Activated naive CD4-positive, alpha-beta T cell treated with Interleukin-2 at 50 U/mL for 16 hours (primary cell): Measurements from ENCODE around the gene FAIM2.

Experiments used
- DNase-seq: peaks from one replicate; pipeline ENCODE4 v3.0.0-alpha.2; 2020

Gene FAIM2

GRCh38 chr12:49818241-49818895 is 85.3 kb downstream of the FAIM2 start:
- DNase-seq: no peak
